ENCODE measurements around the gene ATOH8. TPM values are rescaled to one million over a fixed set of nuclear protein-coding genes. Genes with fewer than 3 reads are reported as not detected.
"Not testable (repeated sequence)": the region's sequence is repeated elsewhere in the genome, so short reads cannot be mapped to it uniquely, and the experiment has no call there.

ATOH8 gene
- total and polyA plus RNA-seq, 2 donors from 2014 or later, result 11.2 to 18.6 TPM

- no peak for FAIRE-seq
These were observed 74.9 kb downstream of the ATOH8 start for GRCh38 chr2:85828725-85829124.

GRCh38 chr2:85829394-85829793 is 75.6 kb downstream of the ATOH8 start:
- H3K27ac ChIP-seq (ENCODE audit: low read depth in 2 of 2, low read length in 2 of 2); H3K4me3 ChIP-seq (ENCODE audit: low read length in 3 of 3); H3K27me3 ChIP-seq (ENCODE audit: control insufficient read depth, insufficient read depth, low read length); H3K9ac ChIP-seq (ENCODE audit: low read length in 3 of 3); DNase-seq; intact Hi-C loops (cut with DNase I); H3K9me3 ChIP-seq (ENCODE audit: control insufficient read depth in 2 of 3, insufficient read depth in 1 of 3, low read length in 3 of 3); H3K36me3 ChIP-seq (ENCODE audit: control insufficient read depth in 2 of 3, insufficient read depth in 3 of 3, low read length in 3 of 3); FAIRE-seq; H3K4me1 ChIP-seq (ENCODE audit: control insufficient read depth in 2 of 3, insufficient read depth in 2 of 3, low read depth in 1 of 3, low read length in 3 of 3): not testable (repeated sequence)

More at GRCh38 chr2:85828725-85829124, 74.9 kb downstream of the ATOH8 start:
- TF ChIP-seq CTCF (IDR thresholded peaks at IDR 0.05; ENCODE audit: borderline replicate concordance, extremely low read depth, insufficient read depth), result no peak
- no peak overlapping the region for H3K27ac ChIP-seq (ENCODE audit: low read depth in 2 of 2, low read length in 2 of 2)
- no peaks in the 10 kb centered on the region for H3K9me3 ChIP-seq (ENCODE audit: control insufficient read depth in 2 of 3, insufficient read depth in 1 of 3, low read length in 3 of 3)
- H3K9ac ChIP-seq (ENCODE audit: low read length in 3 of 3), result no peak overlapping the region
- no peaks in the 10 kb centered on the region for H3K27me3 ChIP-seq (ENCODE audit: control insufficient read depth, insufficient read depth, low read length)
- no peak for DNase-seq
- H3K4me1 ChIP-seq (ENCODE audit: control insufficient read depth in 2 of 3, insufficient read depth in 2 of 3, low read depth in 1 of 3, low read length in 3 of 3), result peaks cover 0 to 6% (median 0%) of the 10 kb centered on the region in 3 donors
- H3K4me3 ChIP-seq (ENCODE audit: low read length in 3 of 3), result no peak overlapping the region
- H3K36me3 ChIP-seq (ENCODE audit: control insufficient read depth in 2 of 3, insufficient read depth in 3 of 3, low read length in 3 of 3), result no peaks in the 10 kb centered on the region
- intact Hi-C loops (cut with DNase I), result no loop called here

GRCh38 chr2:85830645-85831044 is 76.9 kb downstream of the ATOH8 start:
- no peak overlapping the region for H3K27ac ChIP-seq (ENCODE audit: low read depth in 2 of 2, low read length in 2 of 2)
- intact Hi-C loops (cut with DNase I), result no loop called here
- no peaks in the 10 kb centered on the region for H3K36me3 ChIP-seq (ENCODE audit: control insufficient read depth in 2 of 3, insufficient read depth in 3 of 3, low read length in 3 of 3)
- no peak for DNase-seq
- H3K27me3 ChIP-seq (ENCODE audit: control insufficient read depth, insufficient read depth, low read length), result no peaks in the 10 kb centered on the region
- H3K9ac ChIP-seq (ENCODE audit: low read length in 3 of 3), result no peak overlapping the region
- TF ChIP-seq CTCF (IDR thresholded peaks at IDR 0.05; ENCODE audit: borderline replicate concordance, extremely low read depth, insufficient read depth), result no peak
- no peak for FAIRE-seq
- no peaks in the 10 kb centered on the region for H3K9me3 ChIP-seq (ENCODE audit: control insufficient read depth in 2 of 3, insufficient read depth in 1 of 3, low read length in 3 of 3)
- peaks cover 0 to 6% (median 0%) of the 10 kb centered on the region in 3 donors for H3K4me1 ChIP-seq (ENCODE audit: control insufficient read depth in 2 of 3, insufficient read depth in 2 of 3, low read depth in 1 of 3, low read length in 3 of 3)
- no peak overlapping the region for H3K4me3 ChIP-seq (ENCODE audit: low read length in 3 of 3)

GRCh38 chr2:85831735-85832134 is 77.9 kb downstream of the ATOH8 start:
- Histone ChIP-seq H3K27me3 (ENCODE audit: control insufficient read depth, insufficient read depth, low read length) (no peaks in the 10 kb centered on the region), H3K9me3 (ENCODE audit: control insufficient read depth in 2 of 3, insufficient read depth in 1 of 3, low read length in 3 of 3) (no peaks in the 10 kb centered on the region), H3K9ac (ENCODE audit: low read length in 3 of 3) (no peak overlapping the region), H3K4me1 (ENCODE audit: control insufficient read depth in 2 of 3, insufficient read depth in 2 of 3, low read depth in 1 of 3, low read length in 3 of 3) (peaks cover 0 to 6% (median 0%) of the 10 kb centered on the region in 3 donors), H3K36me3 (ENCODE audit: control insufficient read depth in 2 of 3, insufficient read depth in 3 of 3, low read length in 3 of 3) (no peaks in the 10 kb centered on the region), H3K4me3 (ENCODE audit: low read length in 3 of 3) (no peak overlapping the region), H3K27ac (ENCODE audit: low read depth in 2 of 2, low read length in 2 of 2) (no peak overlapping the region)
- DNase-seq (no peak), FAIRE-seq (no peak)
- intact Hi-C loops (cut with DNase I), result no loop called here
- no peak for TF ChIP-seq CTCF (IDR thresholded peaks at IDR 0.05; ENCODE audit: borderline replicate concordance, extremely low read depth, insufficient read depth)
